A549 (cell line): ENCODE measurements around the gene NEBL.

Experiments used
- CTCF ChIP-seq: fragments of >200 bp; sonication (Bioruptor Twin); formaldehyde crosslinking; IDR thresholded peaks from 3 replicates; pipeline ENCODE4 v1.5.1; 2016
- EP300 ChIP-seq, 2 experiments: fragments of >200 bp; sonication (Bioruptor Twin); formaldehyde crosslinking; IDR thresholded peaks; 2 replicates in 1 of 2; 3 replicates in 1 of 2; pipeline ENCODE4 v1.6.1; 2016 to 2017
- MYC ChIP-seq: IDR thresholded peaks from 2 replicates; pipeline ENCODE4 v1.6.1; 2012; ENCODE audit warnings: mild to moderate bottlenecking, inconsistent platforms, low read length, improper control_type of control experiment, borderline replicate concordance
- NPAS2 ChIP-seq: fragments of 250-450 bp; sonication (Bioruptor Pico); IDR thresholded peaks from 2 replicates; pipeline ENCODE4 v1.8.0; 2022; ENCODE audit warnings: mild to moderate bottlenecking, moderate library complexity, borderline replicate concordance
- POLR2A ChIP-seq: IDR thresholded peaks from 2 replicates; pipeline ENCODE4 v1.6.1; 2012; ENCODE audit warnings: mild to moderate bottlenecking, low read length
- RAD21 ChIP-seq, 2 experiments: fragments of >200 bp in 1 of 2; sonication (Bioruptor Twin) in 1 of 2; formaldehyde crosslinking in 1 of 2; IDR thresholded peaks in 1 of 2; conservative IDR thresholded peaks in 1 of 2; 2 replicates in 1 of 2; 3 replicates in 1 of 2; pipeline ENCODE4 v1.6.1; 2012 to 2018; ENCODE audit warnings: inconsistent platforms in 1 of 2
- SMC3 ChIP-seq: fragments of >200 bp; sonication (Bioruptor Twin); formaldehyde crosslinking; IDR thresholded peaks from 3 replicates; pipeline ENCODE4 v1.6.1; 2018; ENCODE audit warnings: inconsistent platforms
- TP53 ChIP-seq: fragments of 250-450 bp; sonication (Bioruptor Pico); IDR thresholded peaks from 2 replicates; pipeline ENCODE4 v1.5.0; 2021; ENCODE audit warnings: mild to moderate bottlenecking, moderate library complexity
- TF ChIP-seq, protein P1 (sequence below): IDR thresholded peaks from 2 replicates; pipeline ENCODE4 v1.6.1; 2012
- TF ChIP-seq, protein P2 (sequence below): fragments of 250-450 bp; sonication (Bioruptor Pico); IDR thresholded peaks from 2 replicates; pipeline ENCODE4 v1.5.0; 2021; ENCODE audit warnings: mild to moderate bottlenecking, moderate library complexity, borderline replicate concordance

- TF ChIP-seq CTCF, result no peak
- TF ChIP-seq RAD21 (conservative IDR thresholded peaks at IDR 0.05 in 1 of 2, IDR thresholded peaks at IDR 0.05 in 1 of 2), result no peak
- TF ChIP-seq, protein P1, sequence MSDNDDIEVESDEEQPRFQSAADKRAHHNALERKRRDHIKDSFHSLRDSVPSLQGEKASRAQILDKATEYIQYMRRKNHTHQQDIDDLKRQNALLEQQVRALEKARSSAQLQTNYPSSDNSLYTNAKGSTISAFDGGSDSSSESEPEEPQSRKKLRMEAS, result no peak
- no peak for TF ChIP-seq POLR2A
- no peak for TF ChIP-seq EP300 (IDR thresholded peaks at IDR 0.05)
- TF ChIP-seq NPAS2 (CRISPR knock-in tag), result no peak
- no peak for TF ChIP-seq TP53 (CRISPR knock-in tag)
- TF ChIP-seq SMC3, result no peak
- TF ChIP-seq, protein P2, sequence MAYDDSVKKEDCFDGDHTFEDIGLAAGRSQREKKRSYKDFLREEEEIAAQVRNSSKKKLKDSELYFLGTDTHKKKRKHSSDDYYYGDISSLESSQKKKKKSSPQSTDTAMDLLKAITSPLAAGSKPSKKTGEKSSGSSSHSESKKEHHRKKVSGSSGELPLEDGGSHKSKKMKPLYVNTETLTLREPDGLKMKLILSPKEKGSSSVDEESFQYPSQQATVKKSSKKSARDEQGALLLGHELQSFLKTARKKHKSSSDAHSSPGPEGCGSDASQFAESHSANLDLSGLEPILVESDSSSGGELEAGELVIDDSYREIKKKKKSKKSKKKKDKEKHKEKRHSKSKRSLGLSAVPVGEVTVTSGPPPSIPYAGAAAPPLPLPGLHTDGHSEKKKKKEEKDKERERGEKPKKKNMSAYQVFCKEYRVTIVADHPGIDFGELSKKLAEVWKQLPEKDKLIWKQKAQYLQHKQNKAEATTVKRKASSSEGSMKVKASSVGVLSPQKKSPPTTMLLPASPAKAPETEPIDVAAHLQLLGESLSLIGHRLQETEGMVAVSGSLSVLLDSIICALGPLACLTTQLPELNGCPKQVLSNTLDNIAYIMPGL (CRISPR knock-in tag), result no peak
- TF ChIP-seq MYC, result no peak
Measured at GRCh38 chr10:20760460-20760859, 136.7 kb downstream of the NEBL start.
